Endodermal cell (in vitro differentiated cells): ENCODE data around the gene EPC2. TPM values are rescaled to one million over a fixed set of nuclear protein-coding genes. Genes with fewer than 3 reads are reported as not detected.
"Not testable (repeated sequence)": the region's sequence is repeated elsewhere in the genome, so short reads cannot be mapped to it uniquely, and the experiment has no call there.

Experiments used
- DNase-seq: peaks from one replicate; pipeline ENCODE4 v3.0.0-alpha.2; 2017
- H3K27ac ChIP-seq: 2 replicates; pipeline ENCODE4 v1.5.1; 2013; ENCODE audit warnings: mild to moderate bottlenecking, low read depth, low read length, moderate library complexity
- H3K27me3 ChIP-seq: 2 replicates; pipeline ENCODE4 v1.6.1; 2013; ENCODE audit warnings: mild to moderate bottlenecking, low read length, moderate library complexity; ENCODE audit not compliant: insufficient read depth, control insufficient read depth, poor library complexity, severe bottlenecking
- H3K36me3 ChIP-seq: 2 replicates; pipeline ENCODE4 v1.7.0; 2013; ENCODE audit warnings: mild to moderate bottlenecking, low read length, moderate library complexity; ENCODE audit not compliant: control insufficient read depth, insufficient read depth
- H3K4me1 ChIP-seq: one replicate; pipeline ENCODE4 v1.7.0; 2013; ENCODE audit warnings: low read length; ENCODE audit not compliant: control insufficient read depth, insufficient read depth
- H3K4me3 ChIP-seq: 2 replicates; pipeline ENCODE4 v1.5.1; 2013; ENCODE audit warnings: mild to moderate bottlenecking, low read length, moderate library complexity
- H3K9ac ChIP-seq: 2 replicates; pipeline ENCODE4 v1.6.1; 2013; ENCODE audit warnings: mild to moderate bottlenecking, low read length, moderate library complexity; ENCODE audit not compliant: poor library complexity, severe bottlenecking; ENCODE audit errors: extremely low read depth
- H3K9me3 ChIP-seq: 2 replicates; pipeline ENCODE4 v1.6.1; 2013; ENCODE audit warnings: mild to moderate bottlenecking, low read length, moderate library complexity; ENCODE audit not compliant: control insufficient read depth
- H3K27ac Mint-ChIP-seq: 2 replicates; pipeline ENCODE4 v1.8.0; 2020; ENCODE audit warnings: mixed read lengths
- H3K27me3 Mint-ChIP-seq: 2 replicates; pipeline ENCODE4 v1.8.0; 2021; ENCODE audit warnings: mild to moderate bottlenecking, mixed read lengths; ENCODE audit not compliant: insufficient read depth
- H3K36me3 Mint-ChIP-seq: 2 replicates; pipeline ENCODE4 v1.8.0; 2020; ENCODE audit warnings: low read depth, mixed read lengths
- H3K4me1 Mint-ChIP-seq: 2 replicates; pipeline ENCODE4 v1.8.0; 2020; ENCODE audit warnings: mixed read lengths
- H3K4me3 Mint-ChIP-seq: 2 replicates; pipeline ENCODE4 v1.8.0; 2020; ENCODE audit warnings: mild to moderate bottlenecking, moderate library complexity, mixed read lengths
- H3K9me3 Mint-ChIP-seq: 2 replicates; pipeline ENCODE4 v1.8.0; 2020; ENCODE audit warnings: mild to moderate bottlenecking, mixed read lengths
- CTCF ChIP-seq: fragments of 200-600 bp; sonication (generic); conservative IDR thresholded peaks from 2 replicates; pipeline ENCODE4 v1.5.0; 2021; ENCODE audit warnings: antibody characterized with exemption, mild to moderate bottlenecking
- WGBS, 2 experiments: methylation state at CpG; one replicate each; pipeline versions ENCODE4 v1.1.5 to v1.1.7; 2013; ENCODE audit warnings: missing lambda C conversion rate in 2 of 2, mixed read lengths in 1 of 2; ENCODE audit not compliant: insufficient coverage in 1 of 2, insufficient read length in 1 of 2; 5-methylcytosine and 5-hydroxymethylcytosine counted together
- total RNA-seq, 2 donors: library from RNA; stranded (reverse); fragmentation: NEBNext Ultra II Directional in 1 of 2; extraction: Animal tissue kit (Norgen Biotek cat#: 25700) in 1 of 2; gene quantifications; 2 replicates in 1 of 2; 3 replicates in 1 of 2; pipeline ENCODE4 v1.2.1, GENCODE V29; 2021

EPC2 gene
- total RNA-seq, 2 donors from 2014 or later, result 23.0 to 32.0 TPM

- Mint-ChIP-seq H3K9me3 (no peaks in the 10 kb centered on the region), H3K4me3 (no peak overlapping the region), H3K4me1 (peaks cover 1% of the 10 kb centered on the region), H3K36me3 (peaks cover 19% of the 10 kb centered on the region), H3K27me3 (no peaks in the 10 kb centered on the region), H3K27ac (no peak overlapping the region)
- no peaks in the 10 kb centered on the region for H3K27me3 ChIP-seq
- H3K36me3 ChIP-seq, result peaks cover 26% of the 10 kb centered on the region
- no peak for TF ChIP-seq CTCF
- 91 to 100% methylated on average over 1 to 3 of the region's 3 CpGs for WGBS, 2 experiments
- no peak for DNase-seq
- H3K4me3 ChIP-seq, result no peak overlapping the region
- no peak overlapping the region for H3K9ac ChIP-seq
- H3K27ac ChIP-seq, result no peak overlapping the region
- no peaks in the 10 kb centered on the region for H3K9me3 ChIP-seq
- H3K4me1 ChIP-seq, result no peaks in the 10 kb centered on the region
Observed at GRCh38 chr2:148687543-148687942, 43.0 kb downstream of the EPC2 start.

DNA sequence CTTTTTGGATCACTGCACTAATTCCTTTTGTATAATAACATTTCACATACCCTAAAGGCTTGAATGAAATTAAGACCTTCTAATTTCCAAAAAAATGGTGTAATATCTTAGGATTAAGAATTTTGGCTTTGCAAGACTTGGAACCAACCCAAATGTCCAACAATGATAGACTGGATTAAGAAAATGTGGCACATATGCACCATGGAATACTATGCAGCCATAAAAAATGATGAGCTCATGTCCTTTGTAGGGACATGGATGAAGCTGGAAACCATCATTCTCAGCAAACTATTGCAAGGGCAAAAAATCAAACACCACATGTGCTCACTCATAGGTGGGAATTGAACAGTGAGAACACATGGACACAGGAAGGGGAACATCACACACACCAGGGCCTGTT is 43.5 kb downstream of the EPC2 start:
- peaks cover 19% of the 10 kb centered on the region for H3K36me3 Mint-ChIP-seq
- H3K27me3 Mint-ChIP-seq, H3K9me3 Mint-ChIP-seq, H3K9me3 ChIP-seq, DNase-seq, H3K4me1 Mint-ChIP-seq, H3K4me3 ChIP-seq, H3K27me3 ChIP-seq, H3K4me1 ChIP-seq, H3K4me3 Mint-ChIP-seq, H3K9ac ChIP-seq, H3K27ac Mint-ChIP-seq, H3K27ac ChIP-seq: not testable (repeated sequence)
- H3K36me3 ChIP-seq, result peaks cover 26% of the 10 kb centered on the region

- peaks cover 59% of the 10 kb centered on the region for H3K36me3 Mint-ChIP-seq
- peaks cover 30% of the 10 kb centered on the region for H3K9me3 Mint-ChIP-seq
- H3K4me1 ChIP-seq, result no peaks in the 10 kb centered on the region
- H3K4me3 ChIP-seq, result no peak overlapping the region
- no peak for TF ChIP-seq CTCF
- H3K27me3 Mint-ChIP-seq, result no peaks in the 10 kb centered on the region
- H3K27ac Mint-ChIP-seq, result no peak overlapping the region
- peaks cover 64% of the 10 kb centered on the region for H3K36me3 ChIP-seq
- peaks cover 30% of the 10 kb centered on the region for H3K9me3 ChIP-seq
- no peak overlapping the region for H3K9ac ChIP-seq
- H3K27me3 ChIP-seq, result no peaks in the 10 kb centered on the region
- H3K4me3 Mint-ChIP-seq, result no peak overlapping the region
- no peak for DNase-seq
- H3K4me1 Mint-ChIP-seq, result no peaks in the 10 kb centered on the region
- 94% methylated on average over 2 of the region's 2 CpGs; no CpG with 5 or more reads in 1 of the 2 experiments for WGBS, 2 experiments
- H3K27ac ChIP-seq, result no peak overlapping the region
Observed at GRCh38 chr2:148696985-148697384, 52.4 kb downstream of the EPC2 start.

DNA sequence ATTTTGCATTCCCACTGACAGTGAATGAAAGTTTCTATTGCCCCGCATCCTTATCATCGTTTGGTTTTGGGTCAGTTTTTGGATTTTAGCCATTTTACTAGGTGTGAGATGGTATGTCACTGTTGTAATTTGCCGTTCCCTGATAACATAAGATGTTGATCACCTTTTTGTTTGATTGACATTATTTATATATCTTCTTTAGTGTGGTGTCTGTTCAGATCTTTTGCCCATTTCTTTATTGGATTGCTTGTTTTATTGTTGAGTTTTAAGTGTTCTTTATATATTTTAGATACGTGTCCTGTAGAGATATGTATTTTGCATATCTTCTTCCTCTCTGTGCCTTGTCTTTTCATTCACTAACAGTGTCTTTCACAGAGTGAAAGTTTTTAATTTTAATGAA is 55.3 kb downstream of the EPC2 start:
- H3K4me3 Mint-ChIP-seq, result no peak overlapping the region
- no peaks in the 10 kb centered on the region for H3K27me3 Mint-ChIP-seq
- Histone ChIP-seq H3K36me3 (peaks cover 68% of the 10 kb centered on the region), H3K4me3 (no peak overlapping the region), H3K9me3 (peaks cover 47% of the 10 kb centered on the region), H3K27me3 (no peaks in the 10 kb centered on the region), H3K27ac (no peak overlapping the region), H3K4me1 (no peaks in the 10 kb centered on the region), H3K9ac (no peak overlapping the region)
- no peak for TF ChIP-seq CTCF
- peaks cover 30% of the 10 kb centered on the region for H3K9me3 Mint-ChIP-seq
- no peaks in the 10 kb centered on the region for H3K4me1 Mint-ChIP-seq
- 99% methylated on average over 3 of the region's 4 CpGs; no CpG with 5 or more reads in 1 of the 2 experiments for WGBS, 2 experiments
- peaks cover 69% of the 10 kb centered on the region for H3K36me3 Mint-ChIP-seq
- no peak overlapping the region for H3K27ac Mint-ChIP-seq
- no peak for DNase-seq
